Neural progenitor cell (in vitro differentiated cells): Measurements from ENCODE around the gene DCTN4. TPM values are rescaled to one million over a fixed set of nuclear protein-coding genes. Genes with fewer than 3 reads are reported as not detected.

ENCODE experiments used
- DNase-seq: peaks from one replicate; pipeline ENCODE4 v3.0.0-alpha.2; 2016; ENCODE audit warnings: low spot score
- H2AFZ ChIP-seq: fragments of 200-600 bp; sonication (generic); replicated peaks from 2 replicates; pipeline ENCODE4 v1.6.1; 2016; ENCODE audit warnings: antibody characterized with exemption
- H3F3A ChIP-seq: fragments of 200-600 bp; sonication (generic); 2 replicates; pipeline ENCODE4 v1.6.1; 2016; ENCODE audit warnings: antibody characterized with exemption, low read depth
- H3K27ac ChIP-seq: fragments of 200-600 bp; sonication (generic); 2 replicates; pipeline ENCODE4 v1.5.1; 2016; ENCODE audit warnings: mild to moderate bottlenecking
- H3K27me3 ChIP-seq: fragments of 200-600 bp; sonication (generic); 2 replicates; pipeline ENCODE4 v1.6.1; 2016; ENCODE audit warnings: mild to moderate bottlenecking, moderate library complexity
- H3K36me3 ChIP-seq: fragments of 200-600 bp; sonication (generic); 2 replicates; pipeline ENCODE4 v1.5.1; 2016
- H3K4me1 ChIP-seq: fragments of 200-600 bp; sonication (generic); 2 replicates; pipeline ENCODE4 v1.6.1; 2016; ENCODE audit warnings: mixed run types
- H3K4me2 ChIP-seq: fragments of 200-600 bp; sonication (generic); 2 replicates; pipeline ENCODE4 v1.6.1; 2016
- H3K4me3 ChIP-seq: fragments of 200-600 bp; sonication (generic); 2 replicates; pipeline ENCODE4 v1.5.1; 2016
- H3K79me2 ChIP-seq: fragments of 200-600 bp; sonication (generic); 2 replicates; pipeline ENCODE4 v1.6.1; 2016; ENCODE audit warnings: low read depth
- H3K9ac ChIP-seq: fragments of 200-600 bp; sonication (generic); 2 replicates; pipeline ENCODE4 v1.6.1; 2016
- H3K9me3 ChIP-seq: fragments of 200-600 bp; sonication (generic); 2 replicates; pipeline ENCODE4 v1.5.1; 2016; ENCODE audit warnings: low read depth
- H4K20me1 ChIP-seq: fragments of 200-600 bp; sonication (generic); 2 replicates; pipeline ENCODE4 v1.6.1; 2016; ENCODE audit warnings: low read depth
- H3K27ac Mint-ChIP-seq: 3 replicates; pipeline ENCODE4 v1.8.0; 2021; ENCODE audit warnings: mixed read lengths
- H3K27me3 Mint-ChIP-seq: 2 replicates; pipeline ENCODE4 v1.8.0; 2022; ENCODE audit warnings: low read depth, mild to moderate bottlenecking, inconsistent platforms, moderate library complexity, mixed read lengths; ENCODE audit not compliant: insufficient read depth
- H3K36me3 Mint-ChIP-seq: 3 replicates; pipeline ENCODE4 v1.8.0; 2021; ENCODE audit warnings: mixed read lengths
- H3K4me1 Mint-ChIP-seq: 3 replicates; pipeline ENCODE4 v1.8.0; 2021; ENCODE audit warnings: mixed read lengths
- H3K4me3 Mint-ChIP-seq: 3 replicates; pipeline ENCODE4 v1.8.0; 2021; ENCODE audit warnings: mild to moderate bottlenecking, moderate library complexity, mixed read lengths
- H3K9me3 Mint-ChIP-seq: 3 replicates; pipeline ENCODE4 v1.8.0; 2020; ENCODE audit warnings: mixed read lengths
- EZH2 ChIP-seq: fragments of 200-600 bp; sonication (generic); IDR thresholded peaks from 2 replicates; pipeline ENCODE4 v1.6.1; 2017; ENCODE audit warnings: antibody characterized with exemption, mild to moderate bottlenecking, moderate library complexity
- EZH2phosphoT487 ChIP-seq: fragments of 200-600 bp; sonication (generic); IDR thresholded peaks from 2 replicates; pipeline ENCODE4 v1.6.1; 2017; ENCODE audit warnings: antibody characterized with exemption
- total RNA-seq: library from RNA; depleted of rRNA; stranded (reverse); fragments of >200 nt; gene quantifications from 2 replicates; pipeline ENCODE4 v1.2.3, GENCODE V29; 2015; ENCODE audit warnings: low replicate concordance
- TF ChIP-seq, protein P1 (sequence below): fragments of 200-600 bp; sonication (generic); IDR thresholded peaks from 2 replicates; pipeline ENCODE4 v1.5.1; 2017; ENCODE audit warnings: antibody characterized with exemption, mild to moderate bottlenecking

Gene DCTN4
- total RNA-seq, 1 donor from 2014 or later: 65.8 TPM

DNA sequence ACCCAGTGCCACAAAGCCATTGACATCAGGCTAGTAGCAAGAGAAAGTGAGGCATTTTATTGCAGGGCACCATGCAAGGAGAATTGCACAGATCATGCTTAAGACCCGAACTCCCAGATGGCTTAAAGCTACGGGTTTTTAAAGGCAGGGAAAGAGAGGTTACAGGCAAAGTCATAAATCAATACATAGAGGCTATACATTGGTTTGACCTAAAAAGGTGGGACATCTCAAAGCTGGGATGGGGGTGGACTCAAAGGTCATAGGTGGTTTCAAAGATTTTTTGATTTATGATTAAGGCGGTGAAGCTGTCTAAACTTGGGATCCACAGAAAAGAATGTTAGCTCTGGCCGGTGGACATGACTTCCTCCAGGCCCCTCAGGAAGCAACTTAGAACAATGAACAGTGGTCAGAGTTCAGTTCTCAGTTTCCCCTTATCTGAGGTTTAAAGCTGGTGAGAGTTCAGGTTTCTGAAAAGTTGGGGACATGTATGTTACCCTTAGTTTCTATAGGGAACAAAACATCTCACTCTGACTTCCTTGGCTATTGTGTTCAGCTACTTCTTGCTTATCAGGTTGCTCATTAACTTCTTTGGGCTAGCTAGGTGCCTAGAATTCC lies 51.9 kb downstream of the DCTN4 start:
- Histone ChIP-seq H3F3A (peaks cover 4% of the 10 kb centered on the region), H3K27ac (no peak overlapping the region), H2AFZ (no peak overlapping the region), H3K36me3 (peaks cover 4% of the 10 kb centered on the region), H3K4me1 (no peaks in the 10 kb centered on the region), H3K9ac (no peak overlapping the region), H3K4me2 (no peak overlapping the region), H3K79me2 (no peaks in the 10 kb centered on the region), H3K9me3 (no peaks in the 10 kb centered on the region), H3K27me3 (peaks cover 4% of the 10 kb centered on the region), H3K4me3 (no peak overlapping the region), H4K20me1 (no peaks in the 10 kb centered on the region)
- peaks cover 4% of the 10 kb centered on the region for H3K36me3 Mint-ChIP-seq
- H3K4me1 Mint-ChIP-seq: no peaks in the 10 kb centered on the region
- H3K27me3 Mint-ChIP-seq: no peaks in the 10 kb centered on the region
- no peak for TF ChIP-seq EZH2
- TF ChIP-seq EZH2phosphoT487: no peak
- TF ChIP-seq, protein P1, sequence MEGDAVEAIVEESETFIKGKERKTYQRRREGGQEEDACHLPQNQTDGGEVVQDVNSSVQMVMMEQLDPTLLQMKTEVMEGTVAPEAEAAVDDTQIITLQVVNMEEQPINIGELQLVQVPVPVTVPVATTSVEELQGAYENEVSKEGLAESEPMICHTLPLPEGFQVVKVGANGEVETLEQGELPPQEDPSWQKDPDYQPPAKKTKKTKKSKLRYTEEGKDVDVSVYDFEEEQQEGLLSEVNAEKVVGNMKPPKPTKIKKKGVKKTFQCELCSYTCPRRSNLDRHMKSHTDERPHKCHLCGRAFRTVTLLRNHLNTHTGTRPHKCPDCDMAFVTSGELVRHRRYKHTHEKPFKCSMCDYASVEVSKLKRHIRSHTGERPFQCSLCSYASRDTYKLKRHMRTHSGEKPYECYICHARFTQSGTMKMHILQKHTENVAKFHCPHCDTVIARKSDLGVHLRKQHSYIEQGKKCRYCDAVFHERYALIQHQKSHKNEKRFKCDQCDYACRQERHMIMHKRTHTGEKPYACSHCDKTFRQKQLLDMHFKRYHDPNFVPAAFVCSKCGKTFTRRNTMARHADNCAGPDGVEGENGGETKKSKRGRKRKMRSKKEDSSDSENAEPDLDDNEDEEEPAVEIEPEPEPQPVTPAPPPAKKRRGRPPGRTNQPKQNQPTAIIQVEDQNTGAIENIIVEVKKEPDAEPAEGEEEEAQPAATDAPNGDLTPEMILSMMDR: no peak
- H3K9me3 Mint-ChIP-seq: no peaks in the 10 kb centered on the region
- H3K27ac Mint-ChIP-seq: no peak overlapping the region
- H3K4me3 Mint-ChIP-seq: no peak overlapping the region
- DNase-seq: no peak

DNA sequence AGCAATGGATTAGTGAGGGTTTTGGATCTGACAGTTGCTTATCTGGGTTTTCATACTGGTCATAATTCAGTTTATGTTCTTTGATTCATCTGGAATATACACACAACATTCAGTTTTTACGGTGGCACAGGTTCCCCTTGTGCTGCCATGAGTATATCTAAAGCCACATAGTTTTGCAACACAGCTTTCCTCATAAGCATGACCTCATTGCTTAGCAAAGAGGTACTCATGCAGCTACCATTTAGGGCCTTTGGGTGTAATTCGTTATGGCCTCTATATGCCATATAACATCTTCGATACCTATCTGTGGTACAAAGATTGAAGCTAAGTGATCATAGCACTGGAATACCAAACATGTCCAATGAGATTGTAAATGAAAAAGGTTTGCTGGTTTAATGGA lies 55.1 kb downstream of the DCTN4 start:
- peaks cover 6% of the 10 kb centered on the region for H3F3A ChIP-seq
- DNase-seq: no peak
- H3K36me3 ChIP-seq: peaks cover 3% of the 10 kb centered on the region
- H3K36me3 Mint-ChIP-seq: no peaks in the 10 kb centered on the region
- H3K9ac ChIP-seq: no peak overlapping the region
- peaks cover 20% of the 10 kb centered on the region for H3K79me2 ChIP-seq
- no peak overlapping the region for H2AFZ ChIP-seq
- peaks cover 6% of the 10 kb centered on the region for H3K4me1 ChIP-seq
- H3K4me1 Mint-ChIP-seq: no peaks in the 10 kb centered on the region
- H3K27ac ChIP-seq: no peak overlapping the region
- TF ChIP-seq EZH2phosphoT487: no peak
- TF ChIP-seq, protein P1: no peak
- no peak for TF ChIP-seq EZH2
- no peak overlapping the region for H3K27ac Mint-ChIP-seq
- H3K4me2 ChIP-seq: no peak overlapping the region
- H3K9me3 ChIP-seq: no peaks in the 10 kb centered on the region
- H3K4me3 ChIP-seq: no peak overlapping the region
- peaks cover 8% of the 10 kb centered on the region for H4K20me1 ChIP-seq
- H3K27me3 Mint-ChIP-seq: no peaks in the 10 kb centered on the region
- no peaks in the 10 kb centered on the region for H3K9me3 Mint-ChIP-seq
- peaks cover 6% of the 10 kb centered on the region for H3K27me3 ChIP-seq
- H3K4me3 Mint-ChIP-seq: no peak overlapping the region

DNA sequence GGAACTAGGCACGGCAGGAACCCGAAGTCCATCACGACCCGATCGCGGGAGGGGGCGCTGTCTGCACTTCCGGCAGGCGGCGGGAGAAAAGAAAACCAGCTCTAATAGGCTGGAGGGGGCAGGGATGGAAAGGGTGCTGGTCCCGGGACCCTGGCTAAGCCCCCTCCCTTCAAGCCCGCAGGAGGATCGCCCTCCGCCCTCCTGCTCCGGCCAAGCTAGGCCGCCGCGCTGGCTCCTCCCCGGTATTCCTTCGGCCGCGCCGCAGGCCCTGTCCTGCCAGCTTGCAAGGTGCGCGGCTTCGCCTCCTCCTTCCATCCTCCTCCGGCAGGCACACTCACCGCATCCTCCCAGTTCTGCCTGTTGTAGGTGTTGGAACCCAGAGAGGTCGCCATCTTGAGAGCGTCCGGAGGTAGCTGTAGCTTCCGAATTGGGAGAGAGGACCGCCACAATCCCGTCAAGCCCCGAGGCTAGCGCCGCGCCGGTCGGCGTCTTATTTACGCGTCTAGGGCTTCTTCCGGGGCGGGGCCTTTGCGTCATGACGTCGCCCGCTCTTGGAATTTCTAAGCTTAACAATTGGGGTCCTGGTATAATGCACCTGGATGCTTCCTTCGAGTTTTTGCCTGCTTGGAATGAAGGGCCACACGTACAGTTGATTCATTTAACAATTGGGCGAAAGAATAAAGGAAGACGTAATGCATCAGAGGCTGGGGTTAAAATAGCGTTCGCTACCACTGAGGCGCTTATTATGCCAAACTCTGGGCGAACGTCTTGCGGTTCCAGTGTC lies 58.0 kb downstream of the DCTN4 start, which contains the start of gene RBM22:
TSS of gene RBM22 (minus strand) at position 469 of the 784 bp plus-strand sequence. CDS start at position 392, 77 bp downstream.
- peak; percentile 39 for TF ChIP-seq EZH2phosphoT487
- no peak for TF ChIP-seq EZH2
- TF ChIP-seq, protein P1: peak; percentile 58
- Mint-ChIP-seq H3K27ac (no peak within 1 kb of the TSS), H3K27me3 (no peaks in the 10 kb centered on the region), H3K36me3 (peaks cover 9% of the 10 kb centered on the region), H3K4me3 (no peak within 1 kb of the TSS), H3K9me3 (no peaks in the 10 kb centered on the region), H3K4me1 (no peaks in the 10 kb centered on the region)
- H3K4me3 ChIP-seq: peak within 1 kb of the TSS; percentile 94
- H3K36me3 ChIP-seq: peaks cover 11% of the 10 kb centered on the region
- peaks cover 6% of the 10 kb centered on the region for H3F3A ChIP-seq
- peak; percentile 97 for DNase-seq
- peak within 1 kb of the TSS; percentile 97 for H3K9ac ChIP-seq
- H3K27me3 ChIP-seq: peaks cover 6% of the 10 kb centered on the region
- peaks cover 26% of the 10 kb centered on the region for H3K79me2 ChIP-seq
- peaks cover 8% of the 10 kb centered on the region for H4K20me1 ChIP-seq
- peak within 1 kb of the TSS; percentile 93 for H3K27ac ChIP-seq
- H3K4me2 ChIP-seq: peak within 1 kb of the TSS; percentile 95
- H3K9me3 ChIP-seq: no peaks in the 10 kb centered on the region
- peaks cover 6% of the 10 kb centered on the region for H3K4me1 ChIP-seq
- peak within 1 kb of the TSS; percentile 99 for H2AFZ ChIP-seq
